Measurements from ENCODE around the gene ITGA6.

DNA sequence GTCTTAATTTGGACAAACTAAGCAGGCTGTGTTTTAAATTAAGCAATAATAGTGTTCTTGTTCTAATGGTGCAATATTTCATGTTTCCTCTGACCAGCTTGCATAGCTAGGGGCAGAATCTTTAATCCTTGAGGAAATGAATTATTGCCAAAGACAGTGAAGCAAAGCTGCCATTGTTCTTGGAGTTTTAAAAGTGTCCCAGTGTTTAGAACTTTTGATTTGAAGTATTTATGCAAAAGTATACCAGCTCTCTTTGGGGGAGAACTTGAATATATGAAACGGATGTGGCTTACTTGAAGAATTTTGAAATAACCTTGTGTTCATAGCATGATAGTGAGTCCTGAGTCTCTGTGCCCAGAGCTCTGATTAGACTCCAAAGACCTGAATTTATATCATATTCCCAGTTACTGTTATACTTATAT lies 33.4 kb downstream of the ITGA6 start:
- no peak for TF ChIP-seq POLR2AphosphoS5 (IDR thresholded peaks at IDR 0.05; ENCODE audit: low read depth, low read length)
- TF ChIP-seq POLR2A (IDR thresholded peaks at IDR 0.05; ENCODE audit: low read depth, low read length), result no peak
